Ishikawa (cell line): ENCODE results near the gene FGD3.

Experiments
- CEBPB ChIP-seq: IDR thresholded peaks from 2 replicates; pipeline ENCODE4 v1.6.1; 2012
- EGR1 ChIP-seq: IDR thresholded peaks from 2 replicates; pipeline ENCODE4 v1.6.1; 2012
- EP300 ChIP-seq: IDR thresholded peaks from 2 replicates; pipeline ENCODE4 v1.6.1; 2012; ENCODE audit warnings: borderline replicate concordance
- MAX ChIP-seq: IDR thresholded peaks from 2 replicates; pipeline ENCODE4 v1.6.1; 2012
- RAD21 ChIP-seq: IDR thresholded peaks from 2 replicates; pipeline ENCODE4 v1.6.1; 2012; ENCODE audit warnings: low read depth
- REST ChIP-seq: IDR thresholded peaks from 2 replicates; pipeline ENCODE4 v1.6.1; 2012; ENCODE audit warnings: low read depth, mild to moderate bottlenecking
- TAF1 ChIP-seq: IDR thresholded peaks from 2 replicates; pipeline ENCODE4 v1.6.1; 2012; ENCODE audit warnings: low read depth, mild to moderate bottlenecking
- USF1 ChIP-seq: IDR thresholded peaks from 2 replicates; pipeline ENCODE4 v1.6.1; 2012
- YY1 ChIP-seq: IDR thresholded peaks from 2 replicates; pipeline ENCODE4 v1.6.1; 2012; ENCODE audit warnings: low read depth
- ZBTB7A ChIP-seq: IDR thresholded peaks from 2 replicates; pipeline ENCODE4 v1.6.1; 2012; ENCODE audit warnings: low read depth

- no peak for TF ChIP-seq REST
- TF ChIP-seq EGR1 = no peak
- no peak for TF ChIP-seq EP300
- TF ChIP-seq RAD21 = no peak
- no peak for TF ChIP-seq TAF1
- TF ChIP-seq YY1 = no peak
- TF ChIP-seq USF1 = no peak
- TF ChIP-seq MAX = no peak
- TF ChIP-seq CEBPB = no peak
- TF ChIP-seq ZBTB7A = no peak
These were observed 106.5 kb downstream of the FGD3 start for GRCh38 chr9:93053781-93054331.
